Measurements from ENCODE around the gene KRT83.

KRT83 gene

GRCh38 chr12:52354200-52354599, 33.0 kb upstream of the KRT83 start:
- TF ChIP-seq CTCF (IDR thresholded peaks at IDR 0.05; ENCODE audit: borderline replicate concordance, insufficient read depth, low read depth, low read length) = no peak
- H3K4me3 ChIP-seq (ENCODE audit: low read depth, low read length) = no peak overlapping the region

GRCh38 chr12:52353766-52354165, 32.6 kb upstream of the KRT83 start:
- no peak for TF ChIP-seq CTCF (IDR thresholded peaks at IDR 0.05; ENCODE audit: borderline replicate concordance, insufficient read depth, low read depth, low read length)
- H3K4me3 ChIP-seq (ENCODE audit: low read depth, low read length) = no peak overlapping the region

- no peak overlapping the region for H3K4me3 ChIP-seq (ENCODE audit: low read depth, low read length)
- TF ChIP-seq CTCF (IDR thresholded peaks at IDR 0.05; ENCODE audit: borderline replicate concordance, insufficient read depth, low read depth, low read length) = no peak
Measured at GRCh38 chr12:52352951-52353350, 31.8 kb upstream of the KRT83 start.

- no peak overlapping the region for H3K4me3 ChIP-seq (ENCODE audit: low read depth, low read length)
- no peak for TF ChIP-seq CTCF (IDR thresholded peaks at IDR 0.05; ENCODE audit: borderline replicate concordance, insufficient read depth, low read depth, low read length)
Measured at GRCh38 chr12:52351196-52352059, 30.2 kb upstream of the KRT83 start.

- H3K4me3 ChIP-seq (ENCODE audit: low read depth, low read length) = no peak overlapping the region
- no peak for TF ChIP-seq CTCF (IDR thresholded peaks at IDR 0.05; ENCODE audit: borderline replicate concordance, insufficient read depth, low read depth, low read length)
Measured at GRCh38 chr12:52350786-52351185, 29.6 kb upstream of the KRT83 start.

GRCh38 chr12:52350021-52350620, 28.9 kb upstream of the KRT83 start:
- no peak for TF ChIP-seq CTCF (IDR thresholded peaks at IDR 0.05; ENCODE audit: borderline replicate concordance, insufficient read depth, low read depth, low read length)
- H3K4me3 ChIP-seq (ENCODE audit: low read depth, low read length) = no peak overlapping the region

GRCh38 chr12:52349196-52349595, 28.0 kb upstream of the KRT83 start:
- TF ChIP-seq CTCF (IDR thresholded peaks at IDR 0.05; ENCODE audit: borderline replicate concordance, insufficient read depth, low read depth, low read length) = no peak
- H3K4me3 ChIP-seq (ENCODE audit: low read depth, low read length) = no peak overlapping the region

Measured in GM12875 (cell line).